Right renal cortex interstitium (tissue), 3 donors: ENCODE data around the gene C19orf73. TPM values are rescaled to one million over a fixed set of nuclear protein-coding genes. Genes with fewer than 3 reads are reported as not detected.
"Not testable (repeated sequence)": the region's sequence is repeated elsewhere in the genome, so short reads cannot be mapped to it uniquely, and the experiment has no call there.

Experiments used
- DNase-seq, 3 donors: peaks; one replicate each; pipeline ENCODE4 v3.0.0-alpha.2; 2013; ENCODE audit warnings: low read depth in 3 of 3, low spot score in 2 of 3
- polyA plus RNA-seq, 3 donors: library from polyadenylated mRNA; unstranded; fragments of 120-200 nt; gene quantifications; one replicate each; pipeline ENCODE4 v1.2.1, GENCODE V29; 2013; ENCODE audit not compliant: insufficient read length in 3 of 3

Gene C19orf73
- polyA plus RNA-seq, 3 donors, result 0.39 to 0.80 (median 0.74) TPM

GRCh38 chr19:49149652-49150105, 30.7 kb upstream of the C19orf73 start:
- DNase-seq, result peak in 2 of 3 donors; percentile 83

GRCh38 chr19:49148784-49149651, 30.1 kb upstream of the C19orf73 start:
- peak; percentile 94 to 95 (median 95) for DNase-seq

- DNase-seq, result no peak
These were observed 29.2 kb upstream of the C19orf73 start for GRCh38 chr19:49148044-49148682.

DNA sequence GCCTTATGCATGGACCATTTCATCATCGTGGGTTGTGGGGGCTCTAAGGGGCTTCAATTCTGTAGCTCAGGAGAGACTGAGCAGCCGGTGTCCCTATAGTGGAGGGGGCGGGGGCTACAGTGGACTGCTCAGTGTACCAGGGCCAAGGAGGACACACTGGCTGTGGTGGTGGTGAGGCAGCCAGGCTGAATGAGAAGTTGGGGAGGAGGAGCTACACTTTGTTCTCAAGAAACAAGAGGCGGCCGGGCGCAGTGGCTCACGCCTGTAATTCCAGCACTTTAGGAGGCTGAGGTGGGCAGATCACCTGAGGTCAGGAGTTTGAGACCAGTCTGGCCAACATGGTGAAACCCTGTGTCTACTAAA, 27.4 kb upstream of the C19orf73 start:
- DNase-seq, result not testable (repeated sequence)

DNA sequence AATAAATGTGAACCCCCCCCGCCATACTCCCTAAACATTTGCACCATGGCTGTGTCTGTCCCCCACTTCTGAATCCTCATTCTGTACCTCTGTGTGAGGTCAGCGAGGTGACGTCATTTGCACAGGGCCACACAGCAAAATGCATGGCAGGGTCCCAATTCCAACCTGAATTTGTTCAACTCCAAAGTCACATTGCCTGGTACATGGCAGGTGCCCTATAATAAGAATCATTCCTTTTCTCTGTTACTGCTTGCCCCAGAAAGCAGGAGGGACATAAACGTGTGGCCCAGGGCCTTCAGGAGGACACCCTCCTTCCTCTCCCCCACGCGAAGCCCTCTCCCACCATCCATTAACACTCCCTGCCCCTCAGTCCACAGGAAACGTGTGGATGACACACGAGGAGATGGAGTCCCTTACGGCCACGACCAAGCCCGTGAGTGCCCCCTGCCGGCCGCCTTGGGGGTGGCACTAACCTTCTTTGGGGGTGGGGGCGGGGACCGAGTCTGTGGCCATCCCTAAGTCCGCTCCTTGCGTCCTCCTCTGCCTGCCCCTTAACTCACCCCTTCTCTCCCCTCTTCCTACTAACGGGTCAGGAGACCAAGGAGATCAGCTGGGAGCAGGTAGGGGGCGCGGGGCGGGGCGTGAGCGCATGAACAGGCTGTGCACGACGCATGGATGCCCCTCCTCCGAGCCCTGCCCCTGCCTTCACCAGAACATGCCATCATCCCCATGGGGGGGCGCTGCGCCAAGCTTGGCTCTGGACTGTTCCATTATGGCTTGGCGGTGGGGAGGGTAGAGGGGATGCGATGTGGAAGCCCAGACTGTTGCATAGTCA, 26.8 kb upstream of the C19orf73 start:
- no peak for DNase-seq

DNA sequence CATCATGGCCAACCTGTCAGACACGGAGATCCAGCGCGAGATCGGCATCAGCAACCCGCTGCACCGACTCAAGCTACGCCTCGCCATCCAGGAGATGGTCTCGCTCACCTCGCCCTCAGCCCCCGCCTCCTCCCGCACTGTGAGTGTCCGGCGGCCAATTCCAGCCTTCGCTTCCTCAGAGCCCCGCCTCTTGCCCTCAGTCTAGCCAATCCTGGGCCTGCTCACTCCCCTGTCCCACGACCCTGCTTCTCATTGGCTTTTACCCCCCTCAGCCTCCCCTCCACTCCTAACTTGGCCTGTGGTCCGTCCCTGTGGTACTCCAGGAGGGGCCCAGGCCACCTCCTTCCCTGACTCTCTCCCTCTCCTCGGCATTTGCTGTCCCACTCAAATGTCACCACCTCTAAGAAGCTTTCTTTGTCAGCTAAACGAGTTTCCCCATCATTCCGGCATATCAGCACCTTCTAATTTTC, 24.0 kb upstream of the C19orf73 start:
- DNase-seq, result peak in 1 of 3 donors; percentile 88

DNA sequence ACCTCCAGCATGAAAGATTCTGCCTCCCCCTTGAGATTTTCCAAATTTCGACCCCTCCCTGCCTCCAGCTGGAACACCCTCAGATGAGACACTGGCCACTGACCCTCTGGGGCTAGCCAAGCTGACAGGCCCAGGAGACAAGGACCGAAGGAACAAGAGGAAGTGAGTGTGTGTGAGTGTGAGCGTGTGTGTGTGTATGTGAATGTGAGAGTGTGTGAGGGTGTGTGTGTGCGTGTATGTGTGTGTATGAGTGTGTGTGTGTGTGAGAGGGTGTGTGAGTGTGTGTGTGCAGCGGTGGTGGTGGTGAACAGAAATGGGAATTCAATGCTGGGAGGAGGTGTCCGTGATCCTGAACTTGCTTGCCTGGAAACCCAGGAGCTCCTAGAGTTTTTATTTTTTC, 22.4 kb upstream of the C19orf73 start:
- DNase-seq, result no peak

GRCh38 chr19:49140951-49141350, 22.0 kb upstream of the C19orf73 start:
- no peak for DNase-seq

DNA sequence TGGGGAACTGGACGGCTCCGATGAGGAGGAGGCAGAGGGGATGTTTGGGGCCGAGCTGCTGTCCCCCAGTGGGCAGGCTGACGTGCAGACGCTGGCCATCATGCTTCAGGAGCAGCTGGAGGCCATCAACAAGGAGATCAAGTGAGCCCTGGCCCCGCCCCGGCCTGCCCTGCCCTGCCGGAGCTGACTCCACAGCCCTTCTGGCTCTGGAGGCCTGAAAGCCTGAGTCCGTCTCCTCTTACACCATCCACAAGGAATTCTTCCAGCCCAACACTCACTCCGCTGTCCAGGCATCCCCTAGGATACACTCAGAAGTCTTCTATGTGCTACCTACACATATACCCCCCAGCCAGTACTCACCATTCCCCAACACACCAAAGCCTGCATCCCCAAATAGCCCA, 17.8 kb upstream of the C19orf73 start:
- DNase-seq, result no peak

GRCh38 chr19:49135686-49136085, 16.7 kb upstream of the C19orf73 start:
- no peak for DNase-seq

DNA sequence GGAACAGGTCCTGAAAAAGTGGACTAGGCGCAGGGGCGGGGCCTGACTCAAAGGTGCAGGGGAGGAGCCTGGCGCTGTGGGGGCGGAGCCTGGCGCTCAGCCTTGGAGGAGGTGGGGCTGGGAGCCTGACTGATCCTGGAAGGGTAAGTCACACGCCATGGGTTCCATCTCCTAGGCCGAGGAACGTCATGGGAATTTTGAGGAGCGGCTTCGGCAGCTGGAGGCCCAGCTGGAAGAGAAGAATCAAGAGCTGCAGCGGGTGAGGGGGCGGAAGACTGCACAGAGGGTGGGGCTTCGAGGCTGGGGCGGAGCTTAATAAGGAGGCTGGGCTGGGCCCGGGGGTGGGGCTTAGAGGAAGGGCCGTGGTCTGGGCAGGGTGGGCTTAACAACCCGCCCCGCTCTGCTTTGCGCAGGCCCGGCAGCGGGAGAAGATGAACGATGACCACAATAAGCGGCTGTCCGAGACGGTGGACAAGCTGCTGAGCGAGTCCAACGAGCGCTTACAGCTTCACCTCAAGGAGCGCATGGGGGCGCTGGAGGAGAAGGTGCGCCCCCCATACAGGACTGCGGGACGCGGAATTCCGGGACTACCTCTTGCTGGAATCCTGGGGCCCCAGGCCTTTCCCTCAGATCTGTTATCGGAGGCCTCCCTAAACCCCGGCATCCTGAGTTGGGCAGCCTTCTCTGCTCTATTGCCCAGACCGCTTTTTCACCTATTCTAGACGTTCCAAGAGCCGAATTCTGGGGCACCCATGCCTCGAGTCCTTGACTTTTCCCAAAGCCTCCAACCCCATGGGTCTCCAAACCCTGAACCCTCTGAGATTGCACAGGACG, 14.9 kb upstream of the C19orf73 start:
- no peak for DNase-seq

DNA sequence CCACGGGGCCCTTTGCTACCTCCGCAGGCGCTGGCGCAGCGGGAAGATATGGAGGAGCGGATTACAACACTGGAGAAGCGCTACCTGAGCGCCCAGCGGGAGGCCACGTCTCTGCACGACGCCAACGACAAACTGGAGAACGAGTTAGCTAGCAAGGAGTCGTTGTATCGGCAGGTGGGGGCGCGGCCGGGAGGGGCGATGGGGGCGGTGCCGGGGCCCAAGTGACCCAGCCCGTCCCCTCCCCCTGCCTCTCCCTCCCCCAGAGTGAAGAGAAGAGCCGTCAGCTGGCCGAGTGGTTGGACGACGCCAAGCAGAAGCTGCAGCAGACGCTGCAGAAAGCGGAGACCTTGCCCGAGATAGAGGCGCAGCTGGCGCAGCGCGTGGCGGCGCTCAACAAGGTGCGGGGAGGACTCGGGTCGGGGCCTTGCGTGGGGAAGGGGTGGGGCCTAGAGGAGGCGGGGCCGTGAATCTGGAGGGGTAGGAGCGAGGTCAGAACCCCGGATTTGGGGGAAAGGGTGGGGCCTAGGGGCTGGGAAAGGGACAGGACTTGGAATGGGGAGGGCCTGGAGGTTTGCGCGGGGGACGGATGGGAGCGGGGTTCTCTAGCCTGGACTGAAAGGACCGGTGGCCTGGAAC, 14.1 kb upstream of the C19orf73 start:
- DNase-seq, result no peak

DNA sequence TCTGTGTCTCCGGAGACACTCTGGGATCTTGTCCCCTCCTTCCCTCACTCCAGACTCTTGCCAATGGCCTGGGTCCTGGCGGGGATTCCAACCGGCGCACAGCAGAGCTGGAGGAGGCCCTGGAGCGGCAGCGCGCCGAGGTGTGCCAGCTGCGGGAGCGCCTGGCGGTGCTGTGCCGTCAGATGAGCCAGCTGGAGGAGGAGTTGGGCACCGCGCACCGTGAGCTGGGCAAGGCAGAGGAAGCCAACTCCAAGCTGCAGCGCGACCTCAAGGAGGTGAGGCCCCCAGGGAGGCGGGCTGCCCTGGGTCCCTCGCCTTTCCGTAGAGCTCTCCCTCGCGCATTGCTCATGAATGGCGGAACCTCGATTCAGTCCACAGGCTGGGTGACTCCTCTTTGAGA, 11.4 kb upstream of the C19orf73 start:
- no peak for DNase-seq

DNA sequence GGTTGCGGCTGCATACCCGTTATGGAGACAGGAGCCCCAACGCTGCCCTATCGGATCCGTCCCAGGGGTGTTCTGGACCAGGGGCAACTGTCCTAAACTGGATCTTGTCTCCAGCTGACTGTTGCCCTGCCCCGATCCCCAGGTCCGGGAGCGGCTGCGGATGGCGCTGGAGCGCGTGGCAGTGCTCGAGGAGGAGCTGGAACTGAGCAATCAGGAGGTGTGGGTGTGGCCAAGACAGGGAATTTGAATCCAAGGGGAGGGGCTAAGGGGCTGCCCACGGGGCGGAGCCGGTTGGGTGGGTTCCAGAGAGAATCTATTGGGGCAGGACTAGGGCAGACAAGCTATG, 10.3 kb upstream of the C19orf73 start:
- no peak for DNase-seq

DNA sequence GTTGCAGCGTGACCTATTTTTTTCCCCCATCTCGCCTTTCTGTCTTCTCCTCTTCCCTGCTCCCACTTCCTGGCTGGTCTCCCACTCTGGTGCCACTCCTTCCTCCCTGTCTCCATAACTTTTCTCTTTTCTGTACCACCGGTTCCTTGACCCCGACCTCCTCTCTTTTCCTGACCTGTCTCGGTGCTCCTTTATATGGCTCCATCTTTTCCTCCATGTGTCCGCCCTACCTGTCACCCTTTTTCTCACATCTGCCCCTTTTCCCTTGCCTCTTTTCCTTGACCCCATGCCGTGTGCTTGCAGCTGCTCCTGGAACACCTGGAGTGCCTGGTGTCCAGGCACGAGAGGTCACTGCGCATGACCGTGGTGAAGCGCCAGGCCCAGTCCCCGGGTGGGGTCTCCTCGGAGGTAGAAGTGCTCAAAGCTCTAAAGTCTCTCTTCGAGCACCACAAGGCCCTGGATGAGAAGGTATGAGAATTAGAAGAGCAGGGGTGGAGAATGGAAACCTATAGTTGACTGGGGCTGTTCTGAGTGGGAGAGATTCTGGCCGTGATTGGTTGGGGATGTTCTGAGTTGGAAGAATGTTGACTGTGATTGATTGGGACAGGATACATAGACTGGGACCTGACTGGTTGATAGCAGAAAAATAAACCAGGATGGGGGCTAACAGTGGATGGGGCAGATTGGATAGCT, 9.7 kb upstream of the C19orf73 start:
- DNase-seq, result no peak

DNA sequence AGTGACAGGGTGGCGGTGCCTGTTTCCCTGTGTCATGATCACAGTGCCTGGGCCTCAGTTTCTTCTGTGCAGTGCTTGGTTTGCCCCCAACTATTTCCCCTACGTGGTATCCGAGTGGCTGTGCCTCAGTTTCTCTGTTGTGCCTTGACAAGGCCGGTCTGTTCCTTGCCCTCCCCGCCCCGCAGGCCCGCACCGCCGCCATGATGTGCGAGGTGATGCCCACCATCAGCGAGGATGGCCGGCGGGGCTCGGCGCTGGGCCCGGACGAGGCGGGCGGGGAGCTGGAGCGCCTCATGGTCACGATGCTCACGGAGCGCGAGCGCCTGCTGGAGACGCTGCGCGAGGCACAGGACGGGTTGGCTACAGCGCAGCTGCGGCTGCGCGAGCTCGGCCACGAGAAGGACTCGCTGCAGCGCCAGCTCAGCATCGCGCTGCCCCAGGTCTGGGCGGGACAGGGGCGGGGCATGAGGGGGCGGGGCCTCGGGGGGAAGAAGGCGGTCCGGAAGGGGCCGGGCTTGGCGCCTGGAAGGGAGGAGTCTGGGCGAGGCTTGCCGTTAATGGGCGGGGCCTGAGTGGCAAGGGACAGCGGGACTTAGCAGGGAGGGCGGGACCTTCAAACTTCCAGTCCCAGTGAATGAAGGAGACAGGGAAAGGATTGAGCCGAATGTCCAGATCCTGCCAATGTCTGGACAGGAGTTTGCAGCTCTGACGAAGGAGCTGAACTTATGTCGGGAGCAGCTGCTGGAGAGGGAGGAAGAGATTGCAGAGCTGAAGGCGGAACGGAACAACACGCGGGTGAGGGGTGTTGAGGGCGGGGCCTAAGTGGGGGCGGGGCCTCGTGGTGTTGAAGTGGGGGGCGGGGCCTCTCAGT, 9.0 kb upstream of the C19orf73 start:
- DNase-seq, result peak in 1 of 3 donors; percentile 92

DNA sequence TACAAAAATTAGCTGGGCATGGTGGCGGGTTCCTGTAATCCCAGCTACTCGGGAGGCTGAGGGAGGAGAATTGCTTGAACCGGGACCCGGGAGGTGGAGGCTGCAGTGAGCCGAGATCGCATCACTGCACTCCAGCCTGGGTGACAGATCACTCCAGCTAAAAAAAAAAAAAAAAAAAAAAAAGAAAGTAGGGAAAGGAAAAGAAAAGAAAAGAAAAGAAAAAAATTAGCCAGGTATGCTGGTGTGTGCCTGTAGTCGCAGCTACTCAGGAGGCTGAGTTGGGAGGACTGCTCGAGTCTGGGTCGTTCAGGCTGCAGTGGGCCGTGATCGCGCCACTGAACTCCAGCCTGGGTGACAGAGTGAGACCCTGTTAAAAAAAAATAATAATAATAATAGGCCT, 8.3 kb upstream of the C19orf73 start:
- not testable (repeated sequence) for DNase-seq

- no peak for DNase-seq
These were observed 7.6 kb upstream of the C19orf73 start for GRCh38 chr19:49126575-49126974.
